NCI-H226 (cell line): ENCODE measurements around the gene ANKS1A.
"Not testable (repeated sequence)": the region's sequence is repeated elsewhere in the genome, so short reads cannot be mapped to it uniquely, and the experiment has no call there.

Experiments used
- DNase-seq: peaks from one replicate; pipeline ENCODE4 v3.0.0-alpha.2; 2015

The ANKS1A gene

DNA sequence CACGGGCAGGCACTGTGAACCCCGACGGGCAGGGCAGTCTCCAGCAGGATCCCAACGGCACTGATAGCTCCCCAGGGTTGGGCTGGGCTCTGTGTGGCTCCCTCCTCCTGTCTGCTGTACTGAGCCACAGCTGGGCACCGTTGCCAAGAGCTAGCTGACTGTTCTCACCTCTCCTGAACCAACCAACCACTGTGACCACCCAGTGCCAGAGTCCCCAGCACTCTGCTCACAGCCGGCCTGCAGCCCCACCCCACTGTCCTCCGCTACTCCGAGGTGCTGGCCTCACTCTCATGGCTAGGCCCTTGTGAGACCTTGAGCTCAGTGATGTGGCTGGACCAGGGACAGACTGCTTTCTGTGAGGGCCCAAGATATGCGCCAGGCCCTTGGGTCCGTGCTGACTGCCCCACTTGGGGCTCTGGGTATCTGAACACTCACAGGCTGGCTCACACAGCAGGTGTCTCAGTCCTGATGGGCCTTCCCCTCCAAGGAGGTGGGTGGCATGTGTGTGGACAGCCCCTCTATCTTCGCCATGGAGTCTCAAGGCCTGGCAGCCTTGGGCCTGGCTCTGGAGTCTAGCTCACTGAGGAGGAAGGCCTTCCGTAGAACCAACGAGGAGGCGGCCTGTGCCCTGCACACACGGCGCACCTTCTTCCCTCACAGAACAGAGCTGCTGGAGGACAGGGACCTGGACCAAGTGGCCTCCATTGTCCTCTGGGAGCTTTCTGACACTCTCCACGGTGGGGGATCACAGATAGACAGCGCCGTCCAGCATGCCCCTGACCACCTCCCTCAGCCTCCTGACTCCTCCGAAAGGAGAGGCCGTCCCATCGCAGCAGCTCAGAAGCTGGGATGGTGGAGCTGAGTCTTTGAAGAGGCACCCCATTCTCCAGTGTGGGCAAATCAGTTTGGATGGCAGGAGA, 198.6 kb downstream of the ANKS1A start:
- no peak for DNase-seq

- no peak for DNase-seq
Measured at GRCh38 chr6:35088281-35089215, 199.5 kb downstream of the ANKS1A start.

GRCh38 chr6:35089216-35089934, 200.3 kb downstream of the ANKS1A start:
- DNase-seq = no peak

DNA sequence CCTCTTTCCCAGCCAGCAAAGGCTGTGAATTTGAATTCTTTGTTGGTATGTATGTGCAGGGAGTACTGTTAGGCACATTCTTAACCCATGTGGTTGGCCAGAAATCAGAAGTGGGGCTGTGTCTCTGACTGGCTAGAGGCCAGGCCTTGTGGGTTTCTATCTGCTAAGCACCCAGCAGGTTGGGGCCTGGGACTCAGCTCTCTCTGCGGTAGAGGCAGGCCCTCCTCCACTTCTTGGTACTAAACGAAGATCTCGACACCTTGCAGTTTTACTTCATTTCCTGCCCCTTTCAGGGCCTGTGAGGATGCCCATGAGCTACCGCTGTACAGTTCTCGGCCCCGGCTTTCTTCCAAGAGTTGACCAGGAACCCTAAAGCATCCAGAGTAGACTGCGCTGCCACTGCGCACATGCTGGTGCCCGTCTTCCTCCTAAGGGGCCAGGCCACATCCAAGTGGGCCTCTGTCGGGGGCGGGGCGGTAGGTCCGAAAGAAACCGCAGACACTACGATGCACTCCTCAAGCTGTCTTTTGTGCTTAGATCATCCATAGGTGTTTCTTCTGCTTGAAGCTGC, 201.0 kb downstream of the ANKS1A start:
- DNase-seq = peak; percentile 95

DNA sequence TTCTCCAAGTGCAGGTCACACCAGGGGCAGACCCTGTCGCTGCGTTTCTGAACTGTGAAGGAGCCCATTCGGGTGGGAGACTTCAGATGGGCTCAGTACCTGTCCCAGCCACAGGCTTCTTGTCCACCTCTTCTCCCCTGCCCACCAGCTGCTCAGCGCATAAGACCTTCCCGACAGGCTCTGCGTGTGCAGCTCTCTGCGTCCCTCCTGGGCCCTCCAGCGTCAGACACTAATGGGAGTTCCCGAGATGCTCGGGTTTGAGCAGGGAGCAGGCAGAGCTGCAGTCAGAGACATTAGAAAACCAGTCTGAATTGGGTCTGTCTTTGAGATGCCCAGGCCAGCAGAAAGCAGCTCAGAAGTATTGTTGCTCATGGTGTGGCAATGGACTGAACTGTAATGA, 201.7 kb downstream of the ANKS1A start:
- no peak for DNase-seq

GRCh38 chr6:35091346-35092083, 202.5 kb downstream of the ANKS1A start:
- DNase-seq = no peak

DNA sequence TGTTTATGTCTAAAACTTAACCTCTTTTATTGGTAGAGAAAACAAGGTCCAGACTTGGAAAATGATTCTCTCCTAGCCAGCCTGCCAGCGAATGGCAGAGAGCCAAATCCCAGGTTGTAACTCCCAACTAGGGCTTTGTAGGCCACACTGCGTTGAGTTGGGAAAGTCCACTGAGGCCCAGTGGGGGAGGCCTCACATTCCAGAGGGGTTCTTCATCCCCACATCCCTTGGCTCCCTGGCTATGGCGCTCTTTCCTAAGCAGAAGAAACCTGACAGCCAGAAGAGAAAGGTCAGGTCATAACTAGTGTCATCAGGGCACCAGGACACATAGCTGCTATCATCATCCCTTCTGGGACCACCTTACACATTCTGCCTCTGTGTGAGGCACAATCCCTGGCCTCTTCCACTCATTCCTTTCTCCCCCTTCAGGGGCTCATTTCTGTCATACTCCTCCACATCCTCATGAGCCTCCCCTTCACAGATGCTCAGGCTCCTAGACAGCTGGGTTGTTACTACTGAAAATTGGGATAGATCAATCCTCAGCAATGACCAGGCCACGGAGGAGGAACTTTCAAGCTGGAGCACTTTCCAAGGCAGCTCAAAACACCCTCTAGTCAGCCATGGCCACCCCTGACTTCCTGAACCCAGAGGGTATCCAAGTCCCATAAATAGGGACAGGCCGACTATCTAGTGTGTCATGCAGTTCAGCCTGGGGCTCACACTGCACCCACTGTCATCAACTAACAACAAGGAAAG, 203.5 kb downstream of the ANKS1A start:
- DNase-seq = peak; percentile 54

- DNase-seq = no peak
Measured at GRCh38 chr6:35093118-35093445, 204.0 kb downstream of the ANKS1A start.

DNA sequence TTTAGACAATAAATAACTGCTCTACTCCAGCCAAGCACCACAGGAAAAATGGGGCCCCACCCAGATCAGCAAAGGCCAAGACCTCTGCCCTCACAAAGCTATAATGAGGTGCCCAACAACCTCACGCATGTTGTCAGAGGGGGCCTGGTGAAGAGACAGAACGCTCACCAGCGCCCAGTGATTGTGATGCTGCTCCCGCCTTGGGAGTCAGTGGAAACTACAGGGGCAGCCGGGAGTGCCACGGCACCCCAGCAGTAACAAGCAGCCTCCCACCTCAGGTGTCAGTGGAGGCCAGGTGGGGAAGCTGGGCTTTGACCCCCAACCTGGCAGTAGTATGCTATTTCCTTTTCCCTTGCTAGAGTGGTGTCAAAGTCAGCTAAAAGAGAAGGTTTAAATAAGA, 204.7 kb downstream of the ANKS1A start:
- DNase-seq = no peak

DNA sequence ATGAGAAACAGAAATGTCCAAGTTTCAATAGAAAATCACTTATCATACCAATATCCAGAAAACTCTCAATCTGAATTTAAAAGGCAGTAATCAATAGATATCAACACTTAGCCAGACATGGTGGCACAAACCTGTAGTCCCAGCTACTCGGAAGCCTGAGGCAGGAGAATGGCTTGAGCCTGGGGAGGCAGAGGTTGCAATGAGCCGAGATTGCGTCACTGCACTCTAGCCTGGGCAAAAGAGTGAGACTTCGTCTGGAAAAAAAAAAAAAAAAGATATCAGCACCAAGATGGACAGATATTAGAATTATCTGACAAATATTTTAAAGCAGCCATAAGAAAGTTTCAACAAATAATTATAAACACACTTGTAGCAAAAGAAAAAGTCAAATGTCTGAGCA, 205.1 kb downstream of the ANKS1A start:
- no peak for DNase-seq

DNA sequence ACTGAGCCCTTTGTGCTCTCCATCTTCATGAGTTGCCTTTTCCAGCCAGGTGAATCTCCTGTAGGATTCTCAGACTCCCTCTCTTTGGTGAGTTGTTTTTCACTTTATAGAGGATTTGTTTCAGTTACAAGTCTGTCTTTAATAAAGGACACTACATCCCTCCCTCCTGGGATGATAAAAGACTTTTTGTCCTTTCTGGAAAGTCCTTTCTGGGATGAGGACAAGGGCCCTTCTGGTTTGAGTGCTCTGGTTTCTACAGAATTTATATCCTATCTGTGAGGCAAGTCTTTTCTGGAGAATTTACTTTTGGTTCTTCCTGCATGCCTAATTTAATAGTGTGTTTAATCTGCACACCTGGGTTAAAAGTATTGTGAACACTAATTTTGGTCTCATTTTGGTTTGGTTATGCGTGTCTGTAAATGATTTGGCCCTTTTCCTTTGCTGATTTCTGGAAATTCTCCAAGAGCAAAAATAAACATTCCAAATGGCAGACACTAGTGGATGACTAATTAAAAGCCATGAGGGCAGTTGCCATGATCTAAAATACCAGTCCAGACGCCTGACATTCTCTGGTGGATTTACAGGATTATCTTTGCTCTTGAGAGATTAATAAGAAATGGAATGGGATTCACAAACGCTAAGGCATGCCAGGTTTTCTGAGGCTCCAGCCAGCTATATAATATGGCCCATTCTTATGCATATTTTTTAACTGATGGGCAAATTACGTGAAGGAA, 207.2 kb downstream of the ANKS1A start:
- peak; percentile 56 for DNase-seq

DNA sequence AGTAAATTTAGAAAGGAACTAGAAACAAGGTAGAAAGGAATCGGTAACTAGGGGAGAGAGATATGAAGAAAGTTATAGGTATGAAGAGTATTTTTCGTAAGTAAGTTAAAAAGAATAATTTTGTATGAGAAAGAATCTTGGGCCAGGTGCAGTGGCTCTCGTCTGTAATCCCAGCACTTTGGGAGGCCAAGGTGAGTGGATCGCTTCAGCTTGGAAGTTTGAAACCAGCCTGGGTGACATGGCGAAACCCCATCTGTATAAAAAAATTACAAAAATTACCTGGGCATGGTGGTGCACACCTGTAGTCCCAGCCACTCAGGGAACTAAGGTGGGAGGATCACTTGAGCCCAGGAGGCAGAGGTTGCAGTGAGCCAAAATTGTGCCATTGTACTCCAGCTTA, 210.1 kb downstream of the ANKS1A start:
- no peak for DNase-seq

- DNase-seq = no peak
Measured at GRCh38 chr6:35105078-35105477, 216.0 kb downstream of the ANKS1A start.

GRCh38 chr6:35106061-35106460, 217.0 kb downstream of the ANKS1A start:
- DNase-seq = not testable (repeated sequence)

GRCh38 chr6:35107208-35107607, 218.2 kb downstream of the ANKS1A start:
- DNase-seq = not testable (repeated sequence)

GRCh38 chr6:35107761-35108160, 218.7 kb downstream of the ANKS1A start:
- DNase-seq = not testable (repeated sequence)

DNA sequence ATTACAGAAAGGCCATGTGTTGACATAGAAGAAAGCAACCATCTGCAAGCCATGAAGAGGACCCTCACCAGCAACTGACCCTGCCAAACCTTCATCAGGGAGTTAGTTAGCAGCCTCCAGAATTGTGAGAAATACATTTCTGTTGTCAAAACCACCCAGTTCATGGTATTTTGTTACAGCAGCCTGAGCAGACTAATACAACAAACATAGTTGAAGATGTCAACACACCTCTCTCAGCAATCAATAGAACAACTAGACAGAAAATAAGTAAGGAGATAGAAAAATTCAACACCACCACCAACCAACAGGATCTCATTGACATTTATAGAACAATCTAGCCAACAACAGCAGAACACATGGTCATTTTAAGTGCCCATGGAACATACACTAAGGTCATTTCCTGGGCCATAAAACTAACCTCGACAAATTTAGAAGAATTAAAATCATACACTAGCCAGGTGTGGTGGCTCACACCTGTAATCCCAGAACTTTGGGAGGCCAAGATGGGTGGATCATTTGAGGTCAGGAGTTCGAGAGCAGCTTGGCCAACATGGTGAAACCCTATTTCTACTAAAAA, 219.3 kb downstream of the ANKS1A start:
- no peak for DNase-seq

DNA sequence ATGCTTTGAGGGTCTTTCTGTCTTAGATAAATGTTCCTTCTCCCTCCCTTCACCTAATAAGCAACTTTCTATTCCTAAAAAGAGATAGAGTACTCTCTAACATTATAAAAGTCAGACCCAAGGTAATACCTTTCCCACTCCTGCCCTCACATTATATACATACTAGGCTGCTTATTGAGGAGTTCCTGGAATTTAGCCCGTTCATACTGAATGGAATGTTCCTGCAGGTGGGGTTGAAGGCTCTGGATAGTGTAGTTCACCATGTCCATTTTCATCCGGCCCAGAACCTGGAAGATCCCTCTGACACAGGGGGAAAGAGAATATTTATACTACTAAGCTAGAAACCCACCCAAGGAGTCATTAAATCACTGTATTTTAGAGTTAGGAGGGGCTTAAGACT, 231.7 kb downstream of the ANKS1A start:
- DNase-seq = peak; percentile 29

GRCh38 chr6:35124356-35124755, 235.3 kb downstream of the ANKS1A start:
- no peak for DNase-seq

DNA sequence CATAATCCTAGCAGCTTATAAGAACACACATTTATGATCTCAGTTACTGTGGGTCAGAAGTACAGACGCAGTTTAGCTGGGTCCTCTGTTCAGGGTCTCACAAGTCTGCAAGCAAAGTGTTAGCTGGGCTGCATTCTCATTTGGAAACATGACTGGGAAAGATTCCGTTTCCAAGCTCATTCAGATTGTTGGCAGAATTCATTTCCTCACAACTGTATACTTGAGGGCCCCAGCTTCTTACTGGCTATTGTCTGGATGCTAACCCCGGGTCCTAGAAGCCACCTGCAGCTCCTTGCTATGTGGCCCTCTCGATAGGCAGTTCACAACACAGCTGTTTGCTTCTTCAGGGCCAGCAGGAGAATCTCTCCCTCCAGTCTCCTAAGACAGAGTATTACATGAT, 239.0 kb downstream of the ANKS1A start:
- DNase-seq = no peak
